MCF 10A (cell line): ENCODE results near the gene DEXI. TPM values are rescaled to one million over a fixed set of nuclear protein-coding genes. Genes with fewer than 3 reads are reported as not detected.

Experiments used
- BruUV-seq: library from RNA; stranded (reverse); fragments of 400-500 nt; replicated peaks from 2 replicates; lab custom pipeline; 2021; lab: Mats Ljungman, UMichigan
- CTCF ChIA-PET: fragments of 300-600 bp; sonication (Branson Sonifier 250); formaldehyde crosslinking; extraction: SDS; loops from one replicate; lab custom pipeline; 2021; ENCODE audit warnings: antibody characterized with exemption, inconsistent platforms; lab: Yijun Ruan, JAX
- POLR2A ChIA-PET: fragments of 300-600, 350-650 bp; sonication (Branson Sonifier 250); formaldehyde crosslinking; extraction: SDS; loops from one replicate; lab custom pipeline; 2020; ENCODE audit warnings: antibody characterized with exemption, inconsistent platforms; lab: Yijun Ruan, JAX
- DNase-seq: peaks from one replicate; pipeline ENCODE4 v3.0.0-alpha.2; 2018; ENCODE audit not compliant: unreplicated experiment
- H3K27ac Mint-ChIP-seq: one replicate; pipeline ENCODE4 v1.8.0; 2022; ENCODE audit warnings: mild to moderate bottlenecking, low read depth, mixed read lengths; ENCODE audit not compliant: unreplicated experiment
- H3K27me3 Mint-ChIP-seq: one replicate; pipeline ENCODE4 v1.8.0; 2022; ENCODE audit warnings: mixed read lengths; ENCODE audit not compliant: insufficient read depth, unreplicated experiment
- H3K36me3 Mint-ChIP-seq: one replicate; pipeline ENCODE4 v1.8.0; 2022; ENCODE audit warnings: mild to moderate bottlenecking, moderate library complexity, mixed read lengths; ENCODE audit not compliant: insufficient read depth, unreplicated experiment
- H3K4me1 Mint-ChIP-seq: one replicate; pipeline ENCODE4 v1.8.0; 2022; ENCODE audit warnings: mixed read lengths; ENCODE audit not compliant: insufficient read depth, unreplicated experiment
- H3K4me3 Mint-ChIP-seq: one replicate; pipeline ENCODE4 v1.8.0; 2022; ENCODE audit warnings: mild to moderate bottlenecking, moderate library complexity, mixed read lengths; ENCODE audit not compliant: unreplicated experiment
- H3K9me3 Mint-ChIP-seq: one replicate; pipeline ENCODE4 v1.8.0; 2022; ENCODE audit warnings: mixed read lengths; ENCODE audit not compliant: unreplicated experiment
- CTCF ChIP-seq: fragments of 200-600 bp; IDR thresholded peaks from one replicate; pipeline ENCODE4 v1.8.0; 2022; ENCODE audit warnings: antibody characterized with exemption, mild to moderate bottlenecking; ENCODE audit not compliant: unreplicated experiment
- intact Hi-C: fragments of 100-400 bp; cut with micrococcal nuclease; formaldehyde crosslinking; loops from 2 replicates; pipeline ENCODE4 v1.14.1; 2022
- total RNA-seq: library from RNA; stranded (reverse); gene quantifications from 2 replicates; pipeline ENCODE4 v1.2.3, GENCODE V29; 2022

Gene DEXI
- total RNA-seq, 1 experiment from 2014 or later: 24.1 TPM

- no peak for TF ChIP-seq CTCF
- no peak overlapping the region for H3K4me3 Mint-ChIP-seq
- no peaks in the 10 kb centered on the region for H3K27me3 Mint-ChIP-seq
- H3K36me3 Mint-ChIP-seq: peaks cover 17% of the 10 kb centered on the region
- DNase-seq: no peak
- ChIA-PET CTCF (interaction anchor here (1.4 to 1.9 kb wide), 5 partner anchors 8 to 186 kb away, joined by 3 to 7 read pairs (median 3); partner anchors contain the start of gene NUBP1), POLR2A (no interaction called here)
- intact Hi-C loops: no loop called here
- no TSS peak for BruUV-seq
- no peak overlapping the region for H3K27ac Mint-ChIP-seq
- H3K4me1 Mint-ChIP-seq: no peaks in the 10 kb centered on the region
- no peaks in the 10 kb centered on the region for H3K9me3 Mint-ChIP-seq
Measured at GRCh38 chr16:10923650-10924214, 18.5 kb downstream of the DEXI start.

- no peak for DNase-seq
- no TSS peak for BruUV-seq
- Mint-ChIP-seq H3K4me1 (no peaks in the 10 kb centered on the region), H3K9me3 (no peaks in the 10 kb centered on the region), H3K27ac (no peak overlapping the region), H3K4me3 (no peak overlapping the region), H3K27me3 (no peaks in the 10 kb centered on the region), H3K36me3 (peaks cover 13% of the 10 kb centered on the region)
- POLR2A ChIA-PET: interaction anchor here (0.5 kb wide), 1 partner anchor 408 kb away, joined by 6 read pairs; no protein-coding TSS in a partner anchor
- intact Hi-C loops: no loop called here
- no peak for TF ChIP-seq CTCF
- CTCF ChIA-PET: interaction anchor here (1.5 to 2.1 kb wide), 5 partner anchors 11 to 408 kb away, joined by 3 to 7 read pairs (median 5); partner anchors contain the start of gene NUBP1
Measured at GRCh38 chr16:10923146-10923649, 19.1 kb downstream of the DEXI start.

GRCh38 chr16:10922328-10923145, 19.7 kb downstream of the DEXI start:
- BruUV-seq: no TSS peak
- intact Hi-C loops: no loop called here

More at GRCh38 chr16:10922328-10923145, 19.7 kb downstream of the DEXI start:
- DNase-seq: peak; percentile 54
- H3K27me3 Mint-ChIP-seq: no peaks in the 10 kb centered on the region
- H3K4me3 Mint-ChIP-seq: no peak overlapping the region
- no peak for TF ChIP-seq CTCF
- H3K9me3 Mint-ChIP-seq: no peaks in the 10 kb centered on the region
- no peaks in the 10 kb centered on the region for H3K4me1 Mint-ChIP-seq
- POLR2A ChIA-PET: interaction anchor here (0.5 kb wide), 1 partner anchor 408 kb away, joined by 6 read pairs; no protein-coding TSS in a partner anchor
- CTCF ChIA-PET: interaction anchor here (0.8 to 2.1 kb wide), 6 partner anchors 10 to 408 kb away, joined by 3 to 7 read pairs (median 4); partner anchors contain the start of gene NUBP1
- no peak overlapping the region for H3K27ac Mint-ChIP-seq
- H3K36me3 Mint-ChIP-seq: peaks cover 6% of the 10 kb centered on the region
